ENCODE data around the gene CFAP46.

CFAP46 gene

GRCh38 chr10:132974249-132974796 is 32.0 kb upstream of the CFAP46 start:
- H3K4me1 ChIP-seq (ENCODE audit: control insufficient read depth in 1 of 2, insufficient read depth in 1 of 2, low read depth in 1 of 2, low read length in 1 of 2): no peaks in the 10 kb centered on the region
- no peak overlapping the region for H3K27ac ChIP-seq
- peaks cover 89% of the 10 kb centered on the region for H3K27me3 ChIP-seq
- no peaks in the 10 kb centered on the region for H3K36me3 ChIP-seq
- no peak overlapping the region for H3K4me3 ChIP-seq (ENCODE audit: low read depth in 1 of 2, low read length in 1 of 2)
- no peaks in the 10 kb centered on the region for H3K9me3 ChIP-seq
- TF ChIP-seq CTCF (IDR thresholded peaks at IDR 0.05): no peak

GRCh38 chr10:132973903-132974241 is 31.5 kb upstream of the CFAP46 start:
- no peak overlapping the region for H3K4me3 ChIP-seq (ENCODE audit: low read depth in 1 of 2, low read length in 1 of 2)
- no peaks in the 10 kb centered on the region for H3K4me1 ChIP-seq (ENCODE audit: control insufficient read depth in 1 of 2, insufficient read depth in 1 of 2, low read depth in 1 of 2, low read length in 1 of 2)
- H3K36me3 ChIP-seq: no peaks in the 10 kb centered on the region
- no peak overlapping the region for H3K27ac ChIP-seq
- TF ChIP-seq CTCF (IDR thresholded peaks at IDR 0.05): no peak
- no peaks in the 10 kb centered on the region for H3K9me3 ChIP-seq
- peaks cover 90% of the 10 kb centered on the region for H3K27me3 ChIP-seq

GRCh38 chr10:132972986-132973902 is 30.9 kb upstream of the CFAP46 start:
- no peak overlapping the region for H3K27ac ChIP-seq
- H3K4me3 ChIP-seq (ENCODE audit: low read depth in 1 of 2, low read length in 1 of 2): no peak overlapping the region
- H3K27me3 ChIP-seq: peaks cover 87% of the 10 kb centered on the region
- H3K4me1 ChIP-seq (ENCODE audit: control insufficient read depth in 1 of 2, insufficient read depth in 1 of 2, low read depth in 1 of 2, low read length in 1 of 2): no peaks in the 10 kb centered on the region
- no peaks in the 10 kb centered on the region for H3K36me3 ChIP-seq
- no peak for TF ChIP-seq CTCF (IDR thresholded peaks at IDR 0.05)
- H3K9me3 ChIP-seq: no peaks in the 10 kb centered on the region

GRCh38 chr10:132972149-132972985 is 30.0 kb upstream of the CFAP46 start:
- H3K9me3 ChIP-seq: no peaks in the 10 kb centered on the region
- no peak overlapping the region for H3K4me3 ChIP-seq (ENCODE audit: low read depth in 1 of 2, low read length in 1 of 2)
- no peak for TF ChIP-seq CTCF (IDR thresholded peaks at IDR 0.05)
- peaks cover 4% of the 10 kb centered on the region in 2 experiments for H3K4me1 ChIP-seq (ENCODE audit: control insufficient read depth in 1 of 2, insufficient read depth in 1 of 2, low read depth in 1 of 2, low read length in 1 of 2)
- H3K36me3 ChIP-seq: no peaks in the 10 kb centered on the region
- peaks cover 82% of the 10 kb centered on the region for H3K27me3 ChIP-seq
- H3K27ac ChIP-seq: no peak overlapping the region

- Histone ChIP-seq H3K9me3 (no peaks in the 10 kb centered on the region), H3K36me3 (no peaks in the 10 kb centered on the region), H3K4me3 (ENCODE audit: low read depth in 1 of 2, low read length in 1 of 2) (no peak overlapping the region), H3K27me3 (peaks cover 82% of the 10 kb centered on the region), H3K27ac (no peak overlapping the region), H3K4me1 (ENCODE audit: control insufficient read depth in 1 of 2, insufficient read depth in 1 of 2, low read depth in 1 of 2, low read length in 1 of 2) (peaks cover 4 to 5% of the 10 kb centered on the region in 2 experiments)
- TF ChIP-seq CTCF (IDR thresholded peaks at IDR 0.05): no peak
Measured at GRCh38 chr10:132971448-132972148, 29.2 kb upstream of the CFAP46 start.

Measured in neutrophil (primary cell).